Colonic mucosa (tissue), 4 donors: Measurements from ENCODE around the gene TFF2. TPM values are rescaled to one million over a fixed set of nuclear protein-coding genes. Genes with fewer than 3 reads are reported as not detected.

Source experiments
- DNase-seq: peaks from one replicate; pipeline ENCODE4 v3.0.0-alpha.2; 2020
- H3K27ac ChIP-seq: fragments of 200-600 bp; one replicate; pipeline ENCODE4 v1.8.0; 2021
- H3K27me3 ChIP-seq: fragments of 200-600 bp; one replicate; pipeline ENCODE4 v1.8.0; 2021
- H3K36me3 ChIP-seq: fragments of 200-600 bp; one replicate; pipeline ENCODE4 v1.8.0; 2021
- H3K4me1 ChIP-seq: fragments of 200-600 bp; one replicate; pipeline ENCODE4 v1.8.0; 2021; ENCODE audit warnings: mild to moderate bottlenecking
- H3K4me3 ChIP-seq: fragments of 200-600 bp; one replicate; pipeline ENCODE4 v1.8.0; 2021
- H3K9ac ChIP-seq, 2 donors: one replicate each; pipeline ENCODE4 v1.7.0; 2013; ENCODE audit warnings: control low read depth in 2 of 2, low read depth in 2 of 2, low read length in 2 of 2
- H3K9me3 ChIP-seq: fragments of 200-600 bp; one replicate; pipeline ENCODE4 v1.8.0; 2021
- CTCF ChIP-seq: fragments of 200-600 bp; IDR thresholded peaks from one replicate; pipeline ENCODE4 v1.8.0; 2022; ENCODE audit warnings: antibody characterized with exemption, mild to moderate bottlenecking
- intact Hi-C: fragments of 100-400 bp; cut with DNase I; formaldehyde crosslinking; loops from one replicate; pipeline ENCODE4 v1.14.1; 2022
- total RNA-seq, 2 donors: library from RNA; stranded (reverse); fragmentation: NEBNext Ultra II Directional in 1 of 2; extraction: Animal tissue kit (Norgen Biotek cat#: 25700) in 1 of 2; gene quantifications; one replicate each; pipeline ENCODE4 v1.2.1, GENCODE V29; 2021
- donor health status: healthy.
- donor health status: DM: no; HTN: no; CAD: no.
- donor health status: DM: no; HTN: no; CAD: no.

Gene TFF2
- total RNA-seq, 2 donors from 2014 or later: 2.3 to 2.5 TPM

GRCh38 chr21:42302794-42303193, 48.0 kb downstream of the TFF2 start:
- no peaks in the 10 kb centered on the region for H3K4me1 ChIP-seq
- H3K9ac ChIP-seq: no peak overlapping the region
- intact Hi-C loops: no loop called here
- no peaks in the 10 kb centered on the region for H3K27me3 ChIP-seq
- H3K36me3 ChIP-seq: no peaks in the 10 kb centered on the region
- H3K9me3 ChIP-seq: no peaks in the 10 kb centered on the region
- H3K4me3 ChIP-seq: no peak overlapping the region
- DNase-seq: no peak
- no peak for TF ChIP-seq CTCF
- H3K27ac ChIP-seq: no peak overlapping the region

- intact Hi-C loops: no loop called here
- no peaks in the 10 kb centered on the region for H3K9me3 ChIP-seq
Observed at GRCh38 chr21:42302076-42302650, 48.6 kb downstream of the TFF2 start.

GRCh38 chr21:42301371-42302075, 49.3 kb downstream of the TFF2 start:
- Histone ChIP-seq H3K9ac (no peak overlapping the region), H3K27me3 (no peaks in the 10 kb centered on the region), H3K36me3 (no peaks in the 10 kb centered on the region), H3K27ac (no peak overlapping the region), H3K4me3 (no peak overlapping the region), H3K4me1 (no peaks in the 10 kb centered on the region), H3K9me3 (no peaks in the 10 kb centered on the region)
- no peak for DNase-seq
- no peak for TF ChIP-seq CTCF
- intact Hi-C loops: no loop called here

More at GRCh38 chr21:42302076-42302650, 48.6 kb downstream of the TFF2 start:
- DNase-seq: no peak
- Histone ChIP-seq H3K9ac (no peak overlapping the region), H3K36me3 (no peaks in the 10 kb centered on the region), H3K27me3 (no peaks in the 10 kb centered on the region), H3K4me1 (no peaks in the 10 kb centered on the region), H3K27ac (no peak overlapping the region), H3K4me3 (no peak overlapping the region)
- no peak for TF ChIP-seq CTCF

GRCh38 chr21:42300956-42301355, 49.8 kb downstream of the TFF2 start:
- intact Hi-C loops: no loop called here
- TF ChIP-seq CTCF: no peak
- Histone ChIP-seq H3K9me3 (no peaks in the 10 kb centered on the region), H3K4me1 (no peaks in the 10 kb centered on the region), H3K27ac (no peak overlapping the region), H3K27me3 (no peaks in the 10 kb centered on the region), H3K9ac (no peak overlapping the region), H3K36me3 (no peaks in the 10 kb centered on the region), H3K4me3 (no peak overlapping the region)
- DNase-seq: no peak

GRCh38 chr21:42300045-42300583, 50.7 kb downstream of the TFF2 start:
- TF ChIP-seq CTCF: no peak
- H3K27me3 ChIP-seq: no peaks in the 10 kb centered on the region
- H3K4me3 ChIP-seq: no peak overlapping the region
- no peak for DNase-seq
- no peaks in the 10 kb centered on the region for H3K4me1 ChIP-seq
- H3K36me3 ChIP-seq: no peaks in the 10 kb centered on the region
- intact Hi-C loops: no loop called here
- no peak overlapping the region for H3K9ac ChIP-seq
- H3K27ac ChIP-seq: no peak overlapping the region
- H3K9me3 ChIP-seq: no peaks in the 10 kb centered on the region
